ENCODE results near the gene DTD1.

Gene DTD1

DNA sequence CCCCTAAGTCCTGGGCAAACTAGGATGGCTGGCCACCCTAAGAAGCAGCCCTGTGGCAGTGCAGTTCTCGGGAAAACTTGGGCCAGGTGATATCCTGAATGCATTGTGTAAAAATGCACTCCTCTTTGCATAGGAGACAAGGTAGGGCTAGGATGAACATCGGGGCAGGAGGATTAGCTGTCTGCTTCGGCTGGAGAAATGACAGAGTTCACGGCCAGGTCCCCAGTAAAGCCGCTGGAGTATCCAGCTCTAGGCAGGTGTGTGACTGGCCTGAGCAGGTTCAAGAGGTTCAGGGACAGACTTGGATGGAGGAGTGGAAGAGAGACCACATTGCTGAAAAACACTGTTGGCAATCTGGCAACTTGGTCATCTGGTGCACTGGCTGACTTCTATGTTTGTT is 26.4 kb downstream of the DTD1 start:
- Histone ChIP-seq H3K4me3 (no peak overlapping the region), H3K27ac (no peak overlapping the region), H3K27me3 (no peaks in the 10 kb centered on the region), H3K9me3 (no peaks in the 10 kb centered on the region), H3K4me1 (peaks cover 0 to 11% (median 8%) of the 10 kb centered on the region in 4 donors), H3K36me3 (peaks cover 3 to 20% (median 5%) of the 10 kb centered on the region in 3 donors)
- intact Hi-C loops (cut with DNase I; ENCODE audit: low total_unique reads): no loop called here
- TF ChIP-seq, protein P1, sequence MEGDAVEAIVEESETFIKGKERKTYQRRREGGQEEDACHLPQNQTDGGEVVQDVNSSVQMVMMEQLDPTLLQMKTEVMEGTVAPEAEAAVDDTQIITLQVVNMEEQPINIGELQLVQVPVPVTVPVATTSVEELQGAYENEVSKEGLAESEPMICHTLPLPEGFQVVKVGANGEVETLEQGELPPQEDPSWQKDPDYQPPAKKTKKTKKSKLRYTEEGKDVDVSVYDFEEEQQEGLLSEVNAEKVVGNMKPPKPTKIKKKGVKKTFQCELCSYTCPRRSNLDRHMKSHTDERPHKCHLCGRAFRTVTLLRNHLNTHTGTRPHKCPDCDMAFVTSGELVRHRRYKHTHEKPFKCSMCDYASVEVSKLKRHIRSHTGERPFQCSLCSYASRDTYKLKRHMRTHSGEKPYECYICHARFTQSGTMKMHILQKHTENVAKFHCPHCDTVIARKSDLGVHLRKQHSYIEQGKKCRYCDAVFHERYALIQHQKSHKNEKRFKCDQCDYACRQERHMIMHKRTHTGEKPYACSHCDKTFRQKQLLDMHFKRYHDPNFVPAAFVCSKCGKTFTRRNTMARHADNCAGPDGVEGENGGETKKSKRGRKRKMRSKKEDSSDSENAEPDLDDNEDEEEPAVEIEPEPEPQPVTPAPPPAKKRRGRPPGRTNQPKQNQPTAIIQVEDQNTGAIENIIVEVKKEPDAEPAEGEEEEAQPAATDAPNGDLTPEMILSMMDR (IDR thresholded peaks at IDR 0.05): no peak
- no peak for DNase-seq

DNA sequence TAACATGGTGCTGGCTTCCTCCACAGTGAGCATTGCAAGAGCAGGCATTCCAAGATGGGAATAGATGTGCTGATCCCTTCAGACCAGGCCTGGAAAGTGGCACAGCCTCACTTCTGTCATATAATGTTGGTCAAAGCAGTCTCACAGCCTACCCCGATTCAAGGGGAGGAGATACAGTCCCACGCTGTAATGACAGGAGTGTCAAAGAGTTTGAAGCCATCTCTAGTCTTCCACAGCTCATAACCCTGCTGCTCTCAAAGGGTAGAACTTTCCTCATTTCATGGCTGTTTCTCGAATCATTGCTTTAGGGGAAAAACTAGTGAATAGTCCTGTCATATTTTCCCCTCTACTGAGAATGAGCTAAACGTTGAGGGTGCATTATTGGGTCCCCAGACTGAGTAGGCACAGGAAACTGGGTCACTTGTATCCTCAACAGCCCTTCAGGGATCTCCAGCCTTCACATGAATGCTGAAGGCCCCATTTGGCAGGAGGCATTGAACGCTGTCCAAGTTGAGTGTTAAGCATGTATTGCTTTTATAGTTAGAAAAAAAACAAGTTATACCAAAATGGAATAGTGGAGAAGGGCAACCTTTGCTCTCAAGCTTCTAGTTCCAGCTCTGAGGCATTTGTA is 27.3 kb downstream of the DTD1 start:
- Histone ChIP-seq H3K36me3 (peaks cover 3 to 11% (median 5%) of the 10 kb centered on the region in 3 donors), H3K4me1 (peaks cover 0 to 11% (median 8%) of the 10 kb centered on the region in 4 donors), H3K27ac (peak overlapping the region in 1 of 2 donors; percentile 41), H3K9me3 (no peaks in the 10 kb centered on the region), H3K27me3 (no peaks in the 10 kb centered on the region), H3K4me3 (no peak overlapping the region)
- intact Hi-C loops (cut with DNase I; ENCODE audit: low total_unique reads): no loop called here
- TF ChIP-seq, protein P1 (IDR thresholded peaks at IDR 0.05): no peak
- DNase-seq: no peak

- intact Hi-C loops (cut with DNase I; ENCODE audit: low total_unique reads): no loop called here
- DNase-seq: no peak
- Histone ChIP-seq H3K27me3 (no peaks in the 10 kb centered on the region), H3K4me1 (no peaks in the 10 kb centered on the region), H3K36me3 (peaks cover 0 to 11% (median 0%) of the 10 kb centered on the region in 3 donors), H3K27ac (no peak overlapping the region), H3K4me3 (no peak overlapping the region), H3K9me3 (no peaks in the 10 kb centered on the region)
- TF ChIP-seq, protein P1 (IDR thresholded peaks at IDR 0.05): no peak
Observed at GRCh38 chr20:18621004-18621403, 33.1 kb downstream of the DTD1 start.

GRCh38 chr20:18623156-18623910 is 35.5 kb downstream of the DTD1 start:
- no peaks in the 10 kb centered on the region for H3K27me3 ChIP-seq
- H3K36me3 ChIP-seq: peaks cover 0 to 16% (median 6%) of the 10 kb centered on the region in 3 donors
- DNase-seq: no peak
- H3K9me3 ChIP-seq: no peaks in the 10 kb centered on the region
- TF ChIP-seq, protein P1 (IDR thresholded peaks at IDR 0.05): no peak
- H3K4me1 ChIP-seq: peaks cover 0 to 5% (median 0%) of the 10 kb centered on the region in 4 donors
- intact Hi-C loops (cut with DNase I; ENCODE audit: low total_unique reads): no loop called here
- no peak overlapping the region for H3K4me3 ChIP-seq
- H3K27ac ChIP-seq: no peak overlapping the region

DNA sequence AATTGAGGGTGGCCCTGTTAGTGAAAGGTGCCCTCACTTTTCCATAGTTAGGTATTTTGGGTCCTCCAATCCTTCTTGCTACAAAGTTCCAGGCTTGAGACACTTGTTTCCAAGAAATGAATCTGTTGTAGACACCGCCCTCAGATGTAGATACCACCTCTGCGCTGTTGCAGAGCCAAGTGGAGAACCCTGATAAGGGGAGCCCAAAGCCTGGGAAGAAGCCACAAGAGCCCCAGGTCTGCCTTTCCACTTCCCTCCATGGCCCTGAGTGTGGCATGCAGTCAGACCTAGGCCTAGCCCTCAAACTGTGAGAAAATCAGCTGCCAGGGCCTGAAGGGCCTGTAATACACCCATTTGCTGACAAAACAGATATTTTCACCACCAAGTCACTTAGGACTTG is 37.1 kb downstream of the DTD1 start:
- intact Hi-C loops (cut with DNase I; ENCODE audit: low total_unique reads): no loop called here
- no peak overlapping the region for H3K4me3 ChIP-seq
- DNase-seq: no peak
- no peaks in the 10 kb centered on the region for H3K27me3 ChIP-seq
- H3K36me3 ChIP-seq: peaks cover 0 to 20% (median 19%) of the 10 kb centered on the region in 3 donors
- no peak overlapping the region for H3K27ac ChIP-seq
- H3K4me1 ChIP-seq: peaks cover 0 to 5% (median 0%) of the 10 kb centered on the region in 4 donors
- TF ChIP-seq, protein P1 (IDR thresholded peaks at IDR 0.05): no peak
- no peaks in the 10 kb centered on the region for H3K9me3 ChIP-seq

Measured in tibial artery (tissue), 4 donors.